Liver (tissue), 9 donors: ENCODE measurements around the gene CARD11. TPM values are rescaled to one million over a fixed set of nuclear protein-coding genes. Genes with fewer than 3 reads are reported as not detected.

Source experiments
- DNase-seq: peaks from one replicate; pipeline ENCODE4 v3.0.0-alpha.2; 2017; ENCODE audit warnings: low spot score
- H3K27ac ChIP-seq, 2 donors: one replicate each; pipeline ENCODE4 v1.7.0; 2013; ENCODE audit warnings: inconsistent platforms in 2 of 2, low read length in 2 of 2, control low read depth in 1 of 2, low read depth in 1 of 2, mild to moderate bottlenecking in 1 of 2
- H3K27me3 ChIP-seq, 4 donors: one replicate each; pipeline versions ENCODE4 v1.6.1 to v1.7.0; 2013; ENCODE audit warnings: low read length in 3 of 4, inconsistent platforms in 1 of 4, mild to moderate bottlenecking in 1 of 4, moderate library complexity in 1 of 4; ENCODE audit not compliant: control insufficient read depth in 4 of 4, insufficient read depth in 4 of 4
- H3K36me3 ChIP-seq, 4 donors: one replicate each; pipeline versions ENCODE4 v1.6.1 to v1.7.0; 2013; ENCODE audit warnings: low read length in 3 of 4, mild to moderate bottlenecking in 3 of 4, low read depth in 1 of 4, moderate library complexity in 1 of 4; ENCODE audit not compliant: control insufficient read depth in 4 of 4, insufficient read depth in 3 of 4
- H3K4me1 ChIP-seq, 4 donors: one replicate each; pipeline versions ENCODE4 v1.6.1 to v1.7.0; 2013; ENCODE audit warnings: low read length in 3 of 4, mild to moderate bottlenecking in 3 of 4, moderate library complexity in 1 of 4; ENCODE audit not compliant: control insufficient read depth in 4 of 4, insufficient read depth in 4 of 4
- H3K4me3 ChIP-seq, 3 donors: one replicate each; pipeline versions ENCODE4 v1.6.1 to v1.7.0; 2013; ENCODE audit warnings: low read length in 3 of 3, control low read depth in 1 of 3, low read depth in 1 of 3, mild to moderate bottlenecking in 1 of 3
- H3K9ac ChIP-seq, 2 donors: one replicate each; pipeline ENCODE4 v1.7.0; 2013; ENCODE audit warnings: low read length in 2 of 2, mild to moderate bottlenecking in 2 of 2, moderate library complexity in 2 of 2, control low read depth in 1 of 2, low read depth in 1 of 2
- H3K9me3 ChIP-seq, 4 donors: one replicate each; pipeline versions ENCODE4 v1.6.1 to v1.7.0; 2013; ENCODE audit warnings: low read length in 3 of 4; ENCODE audit not compliant: control insufficient read depth in 4 of 4
- ATF3 ChIP-seq: IDR thresholded peaks from 2 replicates; pipeline ENCODE4 v1.6.1; 2016; ENCODE audit warnings: antibody characterized with exemption
- CTCF ChIP-seq: fragments of 150-350 bp; IDR thresholded peaks from 2 replicates; pipeline ENCODE4 v1.5.1; 2017; ENCODE audit warnings: improper control_type of control experiment, low read depth, low read length; ENCODE audit not compliant: missing input control
- EGR1 ChIP-seq, 2 donors: IDR thresholded peaks; 2 replicates each; pipeline ENCODE4 v1.6.1; 2016 to 2018; ENCODE audit warnings: antibody characterized with exemption in 2 of 2, low read depth in 2 of 2
- FOXA1 ChIP-seq: IDR thresholded peaks from 2 replicates; pipeline ENCODE4 v1.6.1; 2016; ENCODE audit warnings: antibody characterized with exemption
- FOXA2 ChIP-seq: IDR thresholded peaks from 2 replicates; pipeline ENCODE4 v1.6.1; 2016; ENCODE audit warnings: antibody characterized with exemption
- GABPA ChIP-seq, 2 donors: IDR thresholded peaks in 1 of 2; conservative IDR thresholded peaks in 1 of 2; 2 replicates each; pipeline ENCODE4 v1.6.1; 2016; ENCODE audit warnings: antibody characterized with exemption in 2 of 2, mild to moderate bottlenecking in 1 of 2, moderate library complexity in 1 of 2
- HNF4A ChIP-seq, 2 donors: conservative IDR thresholded peaks; 2 replicates each; pipeline ENCODE4 v1.6.1; 2016; ENCODE audit warnings: antibody characterized with exemption in 2 of 2, mild to moderate bottlenecking in 2 of 2
- HNF4G ChIP-seq: IDR thresholded peaks from 2 replicates; pipeline ENCODE4 v1.6.1; 2016; ENCODE audit warnings: antibody characterized with exemption
- JUND ChIP-seq, 2 donors: IDR thresholded peaks; 2 replicates each; pipeline ENCODE4 v1.6.1; 2016; ENCODE audit warnings: antibody characterized with exemption in 2 of 2
- MAX ChIP-seq: IDR thresholded peaks from 2 replicates; pipeline ENCODE4 v1.6.1; 2016; ENCODE audit warnings: antibody characterized with exemption
- NR2F2 ChIP-seq: IDR thresholded peaks from 2 replicates; pipeline ENCODE4 v1.6.1; 2016; ENCODE audit warnings: antibody characterized with exemption
- RAD21 ChIP-seq, 2 donors: IDR thresholded peaks; 2 replicates each; pipeline ENCODE4 v1.6.1; 2016; ENCODE audit warnings: antibody characterized with exemption in 2 of 2, mild to moderate bottlenecking in 2 of 2
- REST ChIP-seq: IDR thresholded peaks from 2 replicates; pipeline ENCODE4 v1.6.1; 2016; ENCODE audit warnings: antibody characterized with exemption, mild to moderate bottlenecking
- RXRA ChIP-seq, 2 donors: IDR thresholded peaks; 2 replicates each; pipeline ENCODE4 v1.6.1; 2017 to 2018; ENCODE audit warnings: antibody characterized with exemption in 2 of 2, mild to moderate bottlenecking in 1 of 2
- SP1 ChIP-seq: IDR thresholded peaks from 2 replicates; pipeline ENCODE4 v1.6.1; 2018; ENCODE audit warnings: antibody characterized with exemption, mild to moderate bottlenecking
- TAF1 ChIP-seq: conservative IDR thresholded peaks from 2 replicates; pipeline ENCODE4 v1.6.1; 2016; ENCODE audit warnings: antibody characterized with exemption, mild to moderate bottlenecking
- YY1 ChIP-seq: IDR thresholded peaks from 2 replicates; pipeline ENCODE4 v1.6.1; 2016; ENCODE audit warnings: antibody characterized with exemption, mild to moderate bottlenecking
- ZBTB33 ChIP-seq: IDR thresholded peaks from 2 replicates; pipeline ENCODE4 v1.6.1; 2016; ENCODE audit warnings: antibody characterized with exemption
- WGBS: extraction: QIAGEN DNeasy Blood & Tissue Kit; methylation state at CpG from one replicate; pipeline ENCODE4 v1.1.7; 2013; 5-methylcytosine and 5-hydroxymethylcytosine counted together
- polyA plus RNA-seq, 2 donors: library from polyadenylated mRNA; stranded (reverse) in 1 of 2; unstranded in 1 of 2; fragments of 200-250 nt in 1 of 2; fragments of >200 nt in 1 of 2; fragmentation: Nextera tagmentation in 1 of 2; extraction: Ambion mirVana in 1 of 2; gene quantifications; one replicate each; pipeline versions ENCODE4 v1.2.1 to v1.2.3, GENCODE V29; 2013 to 2015
- total RNA-seq, 2 donors: library from RNA; depleted of rRNA; stranded (reverse); fragments of >200 nt; gene quantifications; one replicate each; pipeline ENCODE4 v1.2.3, GENCODE V29; 2014
- donor health status: healthy.
- donor health status: healthy.
- donor health status: healthy.
- donor health status: healthy.
- donor health status: healthy.

The CARD11 gene
- total and polyA plus RNA-seq, 4 donors, result 0.42 to 1.3 (median 0.83) TPM

- no peaks in the 10 kb centered on the region for H3K36me3 ChIP-seq
- TF ChIP-seq HNF4G (no peak), FOXA2 (no peak), NR2F2 (no peak)
- 87% methylated on average over 12 of the region's 12 CpGs for WGBS
- no peak overlapping the region for H3K27ac ChIP-seq
- H3K4me1 ChIP-seq, result no peaks in the 10 kb centered on the region
- no peak overlapping the region for H3K4me3 ChIP-seq
- H3K9ac ChIP-seq, result no peak overlapping the region
- DNase-seq, result no peak
- H3K27me3 ChIP-seq, result no peaks in the 10 kb centered on the region
- H3K9me3 ChIP-seq, result peaks cover 3 to 5% (median 4%) of the 10 kb centered on the region in 4 donors
Observed at GRCh38 chr7:3009086-3009485, 34.6 kb downstream of the CARD11 start.

- Histone ChIP-seq H3K27ac (no peak overlapping the region), H3K9me3 (peaks cover 2 to 5% (median 4%) of the 10 kb centered on the region in 4 donors), H3K27me3 (no peaks in the 10 kb centered on the region), H3K36me3 (no peaks in the 10 kb centered on the region), H3K4me1 (no peaks in the 10 kb centered on the region), H3K4me3 (no peak overlapping the region), H3K9ac (no peak overlapping the region)
- WGBS, result 75% methylated on average over 2 of the region's 2 CpGs
- TF ChIP-seq TAF1 (no peak), RAD21 (IDR thresholded peaks at IDR 0.05) (no peak), FOXA1 (no peak), SP1 (no peak), HNF4A (conservative IDR thresholded peaks at IDR 0.05) (no peak), HNF4G (no peak), GABPA (IDR thresholded peaks at IDR 0.05 in 1 of 2, conservative IDR thresholded peaks at IDR 0.05 in 1 of 2) (no peak), ZBTB33 (no peak), JUND (IDR thresholded peaks at IDR 0.05) (no peak), ATF3 (no peak), RXRA (IDR thresholded peaks at IDR 0.05) (no peak)
- no peak for DNase-seq
Observed at GRCh38 chr7:3008386-3008785, 35.3 kb downstream of the CARD11 start.

- 91% methylated on average over 6 of the region's 6 CpGs for WGBS
- DNase-seq, result no peak
- Histone ChIP-seq H3K27ac (no peak overlapping the region), H3K27me3 (no peaks in the 10 kb centered on the region), H3K9ac (no peak overlapping the region), H3K4me3 (no peak overlapping the region), H3K36me3 (no peaks in the 10 kb centered on the region), H3K9me3 (peaks cover 0 to under 1% (median under 1%) of the 10 kb centered on the region in 4 donors), H3K4me1 (no peaks in the 10 kb centered on the region)
- TF ChIP-seq GABPA (IDR thresholded peaks at IDR 0.05 in 1 of 2, conservative IDR thresholded peaks at IDR 0.05 in 1 of 2) (no peak), MAX (no peak), FOXA1 (no peak), SP1 (no peak), HNF4G (no peak), JUND (IDR thresholded peaks at IDR 0.05) (no peak), HNF4A (conservative IDR thresholded peaks at IDR 0.05) (no peak), YY1 (no peak), RAD21 (IDR thresholded peaks at IDR 0.05) (no peak), EGR1 (IDR thresholded peaks at IDR 0.05; ENCODE audit: low read depth in 2 of 2) (no peak), CTCF (no peak), NR2F2 (no peak), REST (no peak), FOXA2 (no peak), RXRA (IDR thresholded peaks at IDR 0.05) (no peak), TAF1 (no peak), ZBTB33 (no peak)
Observed at GRCh38 chr7:3007696-3008095, 36.0 kb downstream of the CARD11 start.
